ENCODE data around the gene CARS1.

Gene CARS1

DNA sequence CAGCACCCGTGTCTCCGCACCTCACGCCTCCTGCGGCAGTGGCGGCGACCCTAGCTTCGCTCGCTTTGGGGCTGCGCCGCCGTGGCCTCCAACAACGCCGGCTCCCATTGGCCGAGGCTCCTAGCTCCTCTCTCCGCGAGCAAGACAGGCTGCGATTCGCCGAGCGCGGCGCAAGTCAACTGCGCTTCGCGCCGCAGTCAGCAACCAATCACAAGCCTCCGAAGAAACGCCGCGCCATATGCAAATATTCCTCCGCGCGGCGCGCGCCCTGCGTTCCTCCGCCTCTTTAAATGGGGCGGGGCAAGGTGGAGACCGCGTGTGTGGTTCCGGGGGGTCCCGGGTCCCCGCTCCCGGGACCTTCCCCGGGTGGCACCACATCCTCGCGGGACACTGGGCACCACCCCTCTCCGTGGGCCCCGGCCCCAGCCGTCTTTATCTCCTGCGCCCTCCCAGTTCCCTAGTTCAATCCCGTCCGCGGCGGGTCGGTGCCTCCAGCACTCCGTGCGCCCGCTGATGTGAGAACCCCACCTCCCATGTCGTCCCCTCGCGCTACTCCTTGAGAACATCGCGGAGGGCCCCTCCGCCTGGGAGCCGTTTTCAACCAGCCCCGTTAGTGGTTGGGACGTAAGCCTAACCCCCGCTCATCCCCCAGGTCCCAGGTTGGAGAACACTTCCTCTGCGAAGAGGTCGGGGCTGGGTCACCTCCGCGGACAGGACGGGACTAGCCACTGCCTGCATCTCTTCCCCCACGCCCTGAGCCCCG lies 64.8 kb downstream of the CARS1 start, which contains the start of gene NAP1L4:
TSS of gene NAP1L4 (minus strand) at position 96 of the 763 bp plus-strand sequence. CDS start 13,109 bp downstream, outside the sequence.
- H3K9me3 ChIP-seq: no peaks in the 10 kb centered on the region
- H3K27me3 ChIP-seq: no peaks in the 10 kb centered on the region
- TF ChIP-seq CTCF (IDR thresholded peaks at IDR 0.05; ENCODE audit: low read depth, low read length): no peak
- peak within 1 kb of the TSS; percentile 73 for H3K4me3 ChIP-seq (ENCODE audit: low read depth, low read length)
- no peaks in the 10 kb centered on the region for H3K36me3 ChIP-seq
- DNase-seq: peak; percentile 93
- no peaks in the 10 kb centered on the region for H3K4me1 ChIP-seq

DNA sequence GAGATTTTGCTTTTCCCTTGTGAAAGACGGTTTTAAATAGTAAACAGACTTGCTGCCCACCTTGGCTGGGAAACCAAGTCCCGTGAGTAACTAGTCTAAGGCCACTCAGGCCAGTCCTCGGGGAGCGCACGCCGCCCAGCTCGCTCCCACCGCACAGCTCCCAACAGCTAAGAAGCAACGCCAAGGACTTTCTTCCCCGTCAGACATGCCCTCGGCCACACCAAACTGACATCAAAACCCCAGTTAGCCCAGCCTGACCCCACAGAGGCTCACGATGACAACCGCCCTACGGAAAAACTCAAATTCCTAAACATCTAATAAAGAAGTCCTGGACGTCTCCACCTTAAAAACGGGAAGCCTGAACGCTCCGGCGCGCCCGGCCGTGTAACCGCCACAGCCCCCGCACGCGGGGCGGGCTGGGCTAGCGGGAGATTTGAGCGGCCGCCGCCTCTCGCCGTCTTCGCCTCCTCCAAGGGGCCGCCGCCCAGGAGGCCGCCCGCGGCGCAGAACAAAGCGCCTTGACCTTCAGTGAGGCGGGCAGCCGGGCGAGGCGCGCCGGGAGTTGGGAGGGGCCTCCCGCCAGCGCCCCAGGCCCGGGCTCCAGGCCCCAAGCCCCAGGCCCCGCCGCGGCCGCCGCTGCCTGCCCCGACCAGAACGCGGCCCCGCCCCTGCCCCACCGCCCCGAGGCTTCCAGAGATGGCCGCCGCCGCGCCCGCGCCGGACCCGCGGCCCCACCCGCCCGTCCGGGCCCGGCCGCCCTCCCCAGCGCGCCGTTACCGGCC lies 65.6 kb downstream of the CARS1 start:
- TF ChIP-seq CTCF (IDR thresholded peaks at IDR 0.05; ENCODE audit: low read depth, low read length): no peak
- Histone ChIP-seq H3K4me1 (no peaks in the 10 kb centered on the region), H3K9me3 (no peaks in the 10 kb centered on the region), H3K4me3 (ENCODE audit: low read depth, low read length) (peak overlapping the region; percentile 73), H3K36me3 (no peaks in the 10 kb centered on the region), H3K27me3 (no peaks in the 10 kb centered on the region)
- DNase-seq: no peak

DNA sequence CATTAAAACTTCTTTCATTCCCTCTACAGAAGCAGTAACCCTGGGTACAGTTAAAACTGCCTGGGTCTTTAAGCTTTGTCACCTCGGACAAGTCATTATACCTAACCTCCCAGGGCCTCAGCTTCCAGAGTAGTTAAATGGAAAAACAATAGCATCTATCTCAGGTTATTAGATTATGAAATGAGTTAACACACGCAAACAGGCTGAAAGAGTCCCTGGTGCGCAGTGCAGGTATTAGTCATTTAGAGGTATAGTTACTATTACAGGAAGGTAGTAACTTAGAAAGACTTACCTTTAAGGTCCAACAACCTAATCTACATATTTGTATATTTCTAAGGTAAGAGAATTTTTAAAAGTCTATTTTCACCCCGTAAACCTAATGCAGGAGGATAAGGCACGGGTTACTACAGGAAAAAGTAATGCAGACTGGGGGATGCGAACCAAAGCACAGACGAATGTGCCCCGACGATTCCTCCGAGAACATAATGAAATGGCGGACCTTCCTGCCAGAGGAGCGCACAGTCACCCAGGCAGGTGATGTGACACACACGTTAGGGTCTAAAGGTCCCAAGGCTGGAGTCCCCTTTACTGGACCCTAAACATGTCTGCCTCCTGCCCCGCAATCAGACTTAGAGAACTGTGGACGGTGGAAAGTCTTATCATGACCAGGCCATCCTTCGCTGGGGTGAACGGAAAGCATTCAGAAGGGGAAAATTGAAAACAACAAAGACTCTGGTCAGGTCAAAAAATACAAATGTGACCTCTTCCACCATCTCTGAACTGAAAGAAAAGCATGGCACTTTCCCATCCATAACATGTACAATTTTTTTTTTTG lies 66.4 kb downstream of the CARS1 start:
- Histone ChIP-seq H3K27me3 (no peaks in the 10 kb centered on the region), H3K9me3 (no peaks in the 10 kb centered on the region), H3K36me3 (no peaks in the 10 kb centered on the region), H3K4me1 (no peaks in the 10 kb centered on the region), H3K4me3 (ENCODE audit: low read depth, low read length) (peak overlapping the region; percentile 73)
- no peak for TF ChIP-seq CTCF (IDR thresholded peaks at IDR 0.05; ENCODE audit: low read depth, low read length)
- DNase-seq: no peak

- no peak for DNase-seq
- Histone ChIP-seq H3K9me3 (no peaks in the 10 kb centered on the region), H3K36me3 (no peaks in the 10 kb centered on the region), H3K27me3 (no peaks in the 10 kb centered on the region), H3K4me1 (no peaks in the 10 kb centered on the region), H3K4me3 (ENCODE audit: low read depth, low read length) (peak overlapping the region; percentile 73)
- TF ChIP-seq CTCF (IDR thresholded peaks at IDR 0.05; ENCODE audit: low read depth, low read length): no peak
Observed at GRCh38 chr11:2989551-2989950, 67.7 kb downstream of the CARS1 start.

- Histone ChIP-seq H3K4me1 (no peaks in the 10 kb centered on the region), H3K36me3 (no peaks in the 10 kb centered on the region), H3K27me3 (no peaks in the 10 kb centered on the region), H3K9me3 (no peaks in the 10 kb centered on the region), H3K4me3 (ENCODE audit: low read depth, low read length) (peak overlapping the region; percentile 73)
- no peak for DNase-seq
- TF ChIP-seq CTCF (IDR thresholded peaks at IDR 0.05; ENCODE audit: low read depth, low read length): no peak
Observed at GRCh38 chr11:2989006-2989405, 68.2 kb downstream of the CARS1 start.

Measured in BE2C (cell line).